Neuronal stem cell (in vitro differentiated cells): ENCODE data around the gene CER1. TPM values are rescaled to one million over a fixed set of nuclear protein-coding genes. Genes with fewer than 3 reads are reported as not detected.
A peak's percentile ranks its signal among the peaks of the same experiment; 100 is the strongest.

Experiments used
- DNase-seq: peaks from one replicate; pipeline ENCODE4 v3.0.0-alpha.2; 2013; ENCODE audit warnings: low spot score
- H2AFZ ChIP-seq: one replicate; pipeline ENCODE4 v1.6.1; 2013; ENCODE audit warnings: mild to moderate bottlenecking, low read length, inconsistent platforms
- H2AK5ac ChIP-seq: 2 replicates; pipeline ENCODE4 v1.6.1; 2013; ENCODE audit warnings: low read depth, mild to moderate bottlenecking, inconsistent platforms, low read length, moderate library complexity, mixed read lengths
- H2BK120ac ChIP-seq: 2 replicates; pipeline ENCODE4 v1.6.1; 2013; ENCODE audit warnings: low read depth, mild to moderate bottlenecking, inconsistent platforms, low read length, moderate library complexity, mixed read lengths
- H2BK12ac ChIP-seq: one replicate; pipeline ENCODE4 v1.6.1; 2013; ENCODE audit warnings: low read length, inconsistent platforms
- H2BK15ac ChIP-seq: 2 replicates; pipeline ENCODE4 v1.6.1; 2013; ENCODE audit warnings: mild to moderate bottlenecking, low read length, inconsistent platforms, mixed read lengths
- H2BK5ac ChIP-seq: one replicate; pipeline ENCODE4 v1.6.1; 2013; ENCODE audit warnings: inconsistent platforms, mild to moderate bottlenecking, low read length, moderate library complexity
- H3K14ac ChIP-seq: one replicate; pipeline ENCODE4 v1.6.1; 2013; ENCODE audit warnings: low read length, inconsistent platforms
- H3K18ac ChIP-seq: 2 replicates; pipeline ENCODE4 v1.6.1; 2013; ENCODE audit warnings: low read length, inconsistent platforms
- H3K23ac ChIP-seq: 2 replicates; pipeline ENCODE4 v1.6.1; 2013; ENCODE audit warnings: low read depth, mild to moderate bottlenecking, mixed read lengths, low read length, inconsistent platforms; ENCODE audit not compliant: poor library complexity
- H3K27ac ChIP-seq: replicated peaks from 3 replicates; pipeline ENCODE4 v1.5.1; 2013; ENCODE audit warnings: low read length, inconsistent platforms
- H3K27me3 ChIP-seq, 3 experiments: 2 replicates each; pipeline ENCODE4 v1.6.1; 2013; ENCODE audit warnings: low read length in 3 of 3, mild to moderate bottlenecking in 2 of 3, inconsistent platforms in 1 of 3, low read depth in 1 of 3, mixed read lengths in 1 of 3, moderate library complexity in 1 of 3; ENCODE audit not compliant: control insufficient read depth in 3 of 3, insufficient read depth in 3 of 3
- H3K36me3 ChIP-seq, 2 donors: replicated peaks in 1 of 2; 2 replicates each; pipeline ENCODE4 v1.6.1; 2013; ENCODE audit warnings: low read length in 2 of 2; ENCODE audit not compliant: control insufficient read depth in 2 of 2, insufficient read depth in 2 of 2
- H3K4ac ChIP-seq: 2 replicates; pipeline ENCODE4 v1.6.1; 2013; ENCODE audit warnings: inconsistent platforms, mild to moderate bottlenecking, low read length, moderate library complexity
- H3K4me1 ChIP-seq, 2 donors: 1 replicate in 1 of 2; 2 replicates in 1 of 2; pipeline ENCODE4 v1.6.1; 2013; ENCODE audit warnings: low read length in 2 of 2, low read depth in 1 of 2; ENCODE audit not compliant: control insufficient read depth in 2 of 2, insufficient read depth in 1 of 2
- H3K4me2 ChIP-seq: one replicate; pipeline ENCODE4 v1.6.1; 2013; ENCODE audit warnings: mild to moderate bottlenecking, low read length, inconsistent platforms; ENCODE audit not compliant: insufficient read depth, poor library complexity, severe bottlenecking
- H3K4me3 ChIP-seq, 2 donors: 2 replicates each; pipeline ENCODE4 v1.5.1; 2013; ENCODE audit warnings: low read length in 2 of 2, mild to moderate bottlenecking in 2 of 2, inconsistent platforms in 1 of 2, moderate library complexity in 1 of 2
- H3K79me1 ChIP-seq: one replicate; pipeline ENCODE4 v1.6.1; 2013; ENCODE audit warnings: low read depth, mild to moderate bottlenecking, inconsistent platforms, low read length, moderate library complexity
- H3K9ac ChIP-seq: one replicate; pipeline ENCODE4 v1.6.1; 2013; ENCODE audit warnings: mild to moderate bottlenecking, low read depth, low read length, inconsistent platforms; ENCODE audit not compliant: poor library complexity
- H3K9me3 ChIP-seq, 2 donors: replicated peaks in 1 of 2; 2 replicates each; pipeline versions ENCODE3 to v1.6.1; 2013; ENCODE audit warnings: low read length in 2 of 2, mild to moderate bottlenecking in 2 of 2, inconsistent platforms in 1 of 2, low read depth in 1 of 2, mixed read lengths in 1 of 2, moderate library complexity in 1 of 2; ENCODE audit not compliant: control insufficient read depth in 2 of 2, insufficient read depth in 1 of 2
- H4K8ac ChIP-seq: one replicate; pipeline ENCODE4 v1.6.1; 2013; ENCODE audit warnings: low read depth, mild to moderate bottlenecking, inconsistent platforms, low read length, moderate library complexity
- H4K91ac ChIP-seq: one replicate; pipeline ENCODE4 v1.6.1; 2013; ENCODE audit warnings: low read length, low read depth, mild to moderate bottlenecking, inconsistent platforms; ENCODE audit not compliant: poor library complexity
- WGBS, 2 donors: extraction: QIAGEN DNeasy Blood & Tissue Kit; methylation state at CpG; one replicate each; pipeline ENCODE4 v1.1.7; 2013; ENCODE audit warnings: missing lambda C conversion rate in 2 of 2, mixed read lengths in 1 of 2; ENCODE audit not compliant: insufficient read length in 2 of 2, insufficient replicate concordance in 1 of 2; ENCODE audit errors: extremely low coverage in 2 of 2; 5-methylcytosine and 5-hydroxymethylcytosine counted together
- polyA plus RNA-seq, 2 experiments: library from polyadenylated mRNA; stranded (reverse); fragments of 200-250 nt; gene quantifications; one replicate each; pipeline ENCODE4 v1.2.3, GENCODE V29; 2013

CER1 gene, protein sequence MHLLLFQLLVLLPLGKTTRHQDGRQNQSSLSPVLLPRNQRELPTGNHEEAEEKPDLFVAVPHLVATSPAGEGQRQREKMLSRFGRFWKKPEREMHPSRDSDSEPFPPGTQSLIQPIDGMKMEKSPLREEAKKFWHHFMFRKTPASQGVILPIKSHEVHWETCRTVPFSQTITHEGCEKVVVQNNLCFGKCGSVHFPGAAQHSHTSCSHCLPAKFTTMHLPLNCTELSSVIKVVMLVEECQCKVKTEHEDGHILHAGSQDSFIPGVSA
- 0.03 TPM for polyA plus RNA-seq (2013, experiment 1 of 2)
- polyA plus RNA-seq (2013, experiment 2 of 2): 0.04 TPM

DNA sequence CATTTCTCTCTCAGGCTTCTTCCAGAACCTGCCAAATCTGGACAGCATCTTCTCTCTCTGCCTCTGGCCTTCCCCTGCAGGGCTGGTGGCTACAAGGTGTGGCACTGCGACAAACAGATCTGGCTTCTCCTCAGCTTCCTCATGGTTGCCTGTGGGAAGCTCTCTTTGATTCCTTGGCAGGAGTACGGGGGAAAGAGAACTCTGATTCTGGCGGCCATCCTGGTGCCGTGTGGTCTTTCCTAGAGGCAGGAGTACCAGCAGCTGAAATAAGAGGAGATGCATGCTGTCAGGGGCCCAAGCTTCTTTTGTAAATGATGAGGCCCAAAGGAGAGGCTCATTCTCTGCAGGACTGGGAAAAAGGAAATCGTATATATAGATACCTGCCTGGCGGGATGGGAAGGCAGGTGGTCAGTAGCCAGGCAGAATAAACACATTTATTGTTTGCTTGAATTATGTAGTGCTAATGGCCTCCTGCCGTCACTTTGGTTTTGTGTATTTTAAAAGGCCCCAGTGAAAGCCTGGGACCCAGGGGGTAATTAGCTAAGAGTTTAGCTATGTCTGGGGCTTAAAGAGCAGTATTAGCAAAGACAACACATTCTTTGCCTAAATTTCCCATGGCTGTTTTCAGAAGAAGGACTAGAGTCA is at the start of gene CER1:
Gene CER1, minus strand, starts transcription at position 343 of the 645 bp plus-strand sequence. Its CDS starts 61 bp downstream, at position 282.
- Histone ChIP-seq H2BK12ac (no peak within 1 kb of the TSS), H3K27me3 (peaks cover 0 to 23% (median 5%) of the 10 kb centered on the region in 3 experiments), H3K4me2 (peak within 1 kb of the TSS; percentile 22), H3K36me3 (no peaks in the 10 kb centered on the region), H2AFZ (no peak within 1 kb of the TSS), H3K4ac (no peak within 1 kb of the TSS), H2BK5ac (no peak within 1 kb of the TSS), H3K27ac (peak within 1 kb of the TSS; percentile 17), H3K4me1 (peaks cover 2 to 11% of the 10 kb centered on the region in 2 donors), H3K9ac (no peak within 1 kb of the TSS), H4K8ac (no peak within 1 kb of the TSS), H3K79me1 (no peaks in the 10 kb centered on the region), H3K23ac (peak within 1 kb of the TSS; percentile 15), H3K14ac (no peak within 1 kb of the TSS), H2BK15ac (no peak within 1 kb of the TSS), H3K9me3 (no peaks in the 10 kb centered on the region), H3K4me3 (no peak within 1 kb of the TSS), H2BK120ac (no peak within 1 kb of the TSS), H2AK5ac (no peak within 1 kb of the TSS), H3K18ac (no peak within 1 kb of the TSS), H4K91ac (no peak within 1 kb of the TSS)
- DNase-seq: peak; percentile 61
- no CpG with 5 or more reads among the region's 7 CpGs for WGBS, 2 donors

DNA sequence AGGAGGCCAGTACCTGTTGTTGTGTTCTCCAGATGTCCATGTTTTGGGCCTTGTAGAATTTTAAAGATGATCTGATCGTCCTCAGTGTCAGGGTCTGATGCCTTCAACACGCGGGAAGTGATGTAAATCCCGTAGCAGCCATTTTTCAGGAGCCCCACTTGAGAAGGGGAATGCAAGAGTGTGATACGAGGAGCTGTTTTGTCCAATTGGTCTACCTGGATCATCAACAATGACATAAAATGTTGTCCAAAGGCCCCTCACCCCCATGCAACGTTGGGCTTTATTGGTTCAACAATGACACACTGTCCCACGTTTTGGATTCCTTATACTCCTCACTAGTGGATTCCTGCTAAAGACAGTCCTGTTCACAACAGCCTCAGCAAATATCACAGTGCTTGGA is 48.1 kb upstream of the CER1 start:
- H3K18ac ChIP-seq: no peak overlapping the region
- H3K4me3 ChIP-seq: no peak overlapping the region
- no peak for DNase-seq
- no peak overlapping the region for H3K27ac ChIP-seq
- H2BK15ac ChIP-seq: no peak overlapping the region
- H3K4me1 ChIP-seq: no peaks in the 10 kb centered on the region
- no peak overlapping the region for H4K91ac ChIP-seq
- H3K14ac ChIP-seq: no peak overlapping the region
- H3K36me3 ChIP-seq: peaks cover 0 to 94% of the 10 kb centered on the region in 2 donors
- no peak overlapping the region for H3K4ac ChIP-seq
- no peaks in the 10 kb centered on the region for H3K27me3 ChIP-seq
- no peak overlapping the region for H2BK5ac ChIP-seq
- H3K9ac ChIP-seq: no peak overlapping the region
- H2AFZ ChIP-seq: no peak overlapping the region
- H4K8ac ChIP-seq: no peak overlapping the region
- no peak overlapping the region for H2AK5ac ChIP-seq
- no peak overlapping the region for H2BK12ac ChIP-seq
- no peak overlapping the region for H3K4me2 ChIP-seq
- no peaks in the 10 kb centered on the region for H3K79me1 ChIP-seq
- H3K9me3 ChIP-seq: no peaks in the 10 kb centered on the region
- H2BK120ac ChIP-seq: no peak overlapping the region
- WGBS, 2 donors: no CpG with 5 or more reads among the region's 7 CpGs
- H3K23ac ChIP-seq: no peak overlapping the region

DNA sequence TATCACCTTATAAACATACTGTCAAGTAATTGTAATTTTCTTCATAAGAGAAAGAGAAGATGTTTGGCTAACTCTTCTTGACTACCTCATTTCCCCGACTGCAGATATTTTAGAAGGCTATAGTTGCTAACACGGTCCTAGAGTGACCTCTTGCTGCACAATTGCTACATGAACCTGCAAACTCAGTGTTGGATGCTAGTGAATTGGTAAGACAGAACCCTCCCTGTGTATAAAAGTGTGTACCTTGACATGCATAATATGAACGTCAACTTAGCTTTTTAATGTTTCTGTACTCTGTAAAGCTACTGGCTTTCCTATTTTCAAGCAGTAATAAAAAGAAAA is 46.7 kb upstream of the CER1 start:
- peak; percentile 17 for DNase-seq
- H3K23ac ChIP-seq: no peak overlapping the region
- no peak overlapping the region for H3K9ac ChIP-seq
- no peaks in the 10 kb centered on the region for H3K79me1 ChIP-seq
- peaks cover 0 to 94% of the 10 kb centered on the region in 2 donors for H3K36me3 ChIP-seq
- no peak overlapping the region for H2BK120ac ChIP-seq
- no peak overlapping the region for H2BK5ac ChIP-seq
- no peak overlapping the region for H4K8ac ChIP-seq
- no peak overlapping the region for H2BK15ac ChIP-seq
- H3K18ac ChIP-seq: no peak overlapping the region
- H2AFZ ChIP-seq: no peak overlapping the region
- H2BK12ac ChIP-seq: no peak overlapping the region
- H3K27me3 ChIP-seq: no peaks in the 10 kb centered on the region
- H3K9me3 ChIP-seq: no peaks in the 10 kb centered on the region
- H3K4me1 ChIP-seq: no peaks in the 10 kb centered on the region
- H3K14ac ChIP-seq: no peak overlapping the region
- H3K4ac ChIP-seq: no peak overlapping the region
- no peak overlapping the region for H3K4me3 ChIP-seq
- no peak overlapping the region for H3K27ac ChIP-seq
- H4K91ac ChIP-seq: no peak overlapping the region
- no peak overlapping the region for H2AK5ac ChIP-seq
- H3K4me2 ChIP-seq: no peak overlapping the region
- no CpG with 5 or more reads among the region's 3 CpGs for WGBS, 2 donors

DNA sequence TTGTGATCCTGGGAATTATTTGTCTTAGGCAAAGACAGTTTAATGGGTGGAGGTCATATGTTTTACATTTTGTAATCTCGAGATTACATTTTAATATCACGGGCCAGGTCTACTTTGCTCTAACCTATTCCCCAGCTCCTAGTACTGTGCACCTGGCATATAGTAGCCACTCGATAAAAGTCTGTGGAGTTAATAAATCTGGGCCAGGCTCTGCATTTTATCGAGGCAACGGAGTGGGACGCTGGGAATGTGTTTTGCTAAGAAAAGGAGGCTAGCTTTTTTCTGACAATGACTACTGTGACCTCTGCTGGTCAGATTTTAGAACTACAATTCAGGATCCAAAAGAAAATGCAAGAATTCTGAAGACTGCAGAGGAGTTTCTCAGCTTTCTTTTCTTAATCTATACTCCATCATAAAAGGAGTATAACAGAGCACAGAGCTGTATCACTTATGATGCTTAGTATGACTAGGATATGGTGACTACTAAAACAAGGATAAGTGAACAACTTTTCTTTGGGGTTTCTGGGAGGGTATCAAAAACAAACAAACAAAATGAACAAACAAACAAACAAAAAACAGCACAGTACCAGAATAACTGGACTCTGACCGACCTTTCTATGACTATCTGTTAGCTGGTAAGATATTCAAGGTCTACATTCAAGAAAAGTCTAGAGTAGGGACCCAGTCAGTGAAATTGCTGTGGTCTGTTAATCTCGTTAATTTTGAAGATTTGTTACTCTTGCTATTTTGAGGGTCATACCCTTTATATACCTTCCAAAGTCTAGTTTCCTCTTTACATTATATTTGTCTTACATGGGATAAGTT is 46.1 kb upstream of the CER1 start:
- Histone ChIP-seq H2AFZ (no peak overlapping the region), H4K8ac (no peak overlapping the region), H3K27me3 (no peaks in the 10 kb centered on the region), H2BK120ac (no peak overlapping the region), H3K9me3 (no peaks in the 10 kb centered on the region), H2BK5ac (no peak overlapping the region), H2BK15ac (no peak overlapping the region), H3K4me1 (no peaks in the 10 kb centered on the region), H4K91ac (no peak overlapping the region), H3K23ac (no peak overlapping the region), H3K79me1 (no peaks in the 10 kb centered on the region), H2AK5ac (no peak overlapping the region), H3K36me3 (peaks cover 0 to 94% of the 10 kb centered on the region in 2 donors), H3K4me3 (no peak overlapping the region), H3K18ac (no peak overlapping the region), H3K4me2 (no peak overlapping the region), H2BK12ac (no peak overlapping the region), H3K27ac (no peak overlapping the region), H3K14ac (no peak overlapping the region), H3K9ac (no peak overlapping the region), H3K4ac (no peak overlapping the region)
- WGBS, 2 donors: no CpG with 5 or more reads among the region's 8 CpGs
- DNase-seq: peak; percentile 63
